Activated T-cell treated with anti-CD3 and anti-CD28 coated beads, Interleukin-2, amount 50 U/mL, for 48 hours (primary cell): ENCODE results near the gene MOV10L1.

Experiments
- DNase-seq, 2 experiments: peaks; one replicate each; pipeline ENCODE4 v3.0.0-alpha.2; 2020

MOV10L1 gene

DNA sequence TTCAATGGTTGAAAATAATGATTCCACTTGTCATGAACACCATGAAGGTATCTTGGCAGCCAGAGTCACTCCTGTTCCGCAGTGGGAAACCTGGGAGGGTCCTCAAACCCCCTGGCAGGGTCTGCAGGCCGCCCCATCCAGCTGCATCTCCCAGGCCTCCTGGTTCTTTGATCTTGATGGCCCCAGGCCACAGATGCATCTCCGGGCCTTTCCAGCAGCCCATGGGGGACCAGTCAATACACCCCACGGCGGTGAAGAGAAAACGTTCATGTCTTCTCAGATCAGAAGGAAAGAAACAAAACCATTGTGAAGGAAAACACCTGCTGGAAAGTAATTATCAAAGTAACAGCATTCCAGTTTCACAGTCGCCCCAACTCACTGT is 29.9 kb upstream of the MOV10L1 start:
- no peak for DNase-seq

- DNase-seq: no peak
These were observed 29.2 kb upstream of the MOV10L1 start for GRCh38 chr22:50060441-50061140.

DNA sequence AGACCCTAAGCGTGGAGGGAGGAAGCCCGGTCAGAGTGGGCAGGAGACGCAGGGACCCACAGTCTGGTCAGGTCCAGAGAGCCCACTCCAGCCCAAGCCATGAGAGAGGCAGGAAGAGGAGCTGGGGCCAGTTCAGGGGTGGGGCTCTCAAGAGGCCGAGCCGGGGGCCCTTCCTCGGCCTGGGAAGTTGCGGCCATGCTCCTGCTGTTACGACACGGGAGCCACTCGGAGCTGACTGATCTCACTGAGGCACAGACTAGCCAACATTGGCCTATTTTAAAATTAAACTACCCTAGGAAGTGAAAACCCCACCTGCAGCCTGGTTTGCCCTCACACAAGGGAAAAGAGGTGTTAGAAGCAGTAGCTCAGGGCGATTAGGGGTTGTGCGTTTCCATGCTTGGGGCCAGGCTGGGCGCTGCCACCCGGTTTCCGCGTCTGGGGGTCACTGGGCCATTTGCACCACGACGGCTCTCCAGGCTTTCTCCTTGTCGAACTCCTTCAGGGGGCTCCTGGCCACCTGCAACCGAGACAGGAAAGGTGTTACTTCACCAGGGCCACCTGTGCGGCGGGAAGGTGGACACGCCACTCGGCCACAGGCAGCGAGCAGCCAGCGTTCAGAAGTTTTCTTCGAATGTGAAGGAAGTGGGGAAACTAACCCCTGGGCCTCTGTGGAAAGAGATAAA is 28.5 kb upstream of the MOV10L1 start:
- no peak for DNase-seq

- DNase-seq: no peak
These were observed 27.9 kb upstream of the MOV10L1 start for GRCh38 chr22:50061824-50062355.

DNA sequence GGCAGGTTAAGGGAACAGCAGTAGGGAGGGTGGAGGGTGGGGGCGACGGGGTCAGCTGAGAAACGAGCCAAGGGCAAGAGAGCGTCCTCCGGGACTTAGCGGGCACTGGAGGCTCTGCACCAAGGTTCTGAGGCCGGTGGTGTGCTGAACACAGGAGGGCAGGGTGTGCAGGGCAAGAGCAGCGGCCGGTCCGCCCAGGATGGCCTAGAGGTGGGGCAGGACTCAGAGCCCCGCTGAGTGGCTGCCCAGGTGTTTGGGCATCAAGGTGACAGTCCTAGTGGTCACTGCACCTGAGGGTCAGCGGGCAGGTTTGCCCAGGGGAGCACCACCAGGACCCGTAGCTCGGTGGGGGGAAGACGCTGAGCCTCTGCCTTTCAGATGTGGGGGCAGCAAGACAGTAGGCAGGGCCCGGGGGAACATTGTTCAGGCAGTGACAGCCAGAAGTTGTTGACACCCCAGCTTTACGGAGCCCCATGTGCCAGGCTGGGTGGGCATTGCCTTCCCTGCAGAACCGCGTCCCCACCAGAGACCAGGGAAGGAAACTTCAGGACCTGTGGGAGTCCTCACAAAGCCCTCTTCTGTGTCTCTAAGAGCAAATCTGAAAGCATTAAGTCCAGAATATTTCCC is 27.2 kb upstream of the MOV10L1 start:
- no peak for DNase-seq

DNA sequence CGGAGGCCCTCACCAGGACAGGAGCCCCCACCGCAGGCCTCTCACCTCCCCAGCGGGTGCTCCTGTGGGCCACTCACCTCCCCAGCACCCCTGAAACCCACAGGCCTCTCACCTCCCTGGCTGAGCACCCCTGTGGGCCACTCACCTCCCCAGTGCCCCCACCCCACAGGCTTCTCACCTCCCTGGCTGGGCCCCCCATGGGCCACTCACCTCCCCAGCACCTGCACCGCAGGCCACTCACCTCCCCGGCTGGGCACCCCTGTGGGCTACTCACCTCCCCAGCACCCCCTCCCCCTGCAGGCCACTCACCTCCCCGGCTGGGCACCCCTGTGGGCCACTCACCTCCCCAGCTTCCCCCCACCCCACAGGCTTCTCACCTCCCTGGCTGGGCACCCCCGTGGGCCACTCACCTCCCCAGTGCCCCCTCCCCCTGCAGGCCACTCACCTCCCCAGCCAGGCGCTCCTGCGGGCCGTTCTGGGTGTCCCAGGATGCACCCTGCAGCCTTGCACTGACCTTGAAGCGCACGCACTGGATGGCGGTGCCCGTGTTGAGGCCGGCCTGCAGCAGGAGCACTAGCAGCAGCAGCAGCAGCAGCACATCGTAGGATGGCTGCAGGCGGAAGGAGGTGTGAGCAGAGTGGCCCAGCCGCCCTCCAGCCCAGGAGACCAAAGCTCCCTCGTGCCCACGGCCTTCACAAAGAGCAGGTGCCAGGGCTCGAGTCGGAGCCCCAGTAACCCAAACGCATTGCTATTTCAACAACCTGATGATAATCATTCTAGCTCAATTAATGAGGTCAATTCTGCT is 26.0 kb upstream of the MOV10L1 start:
- DNase-seq: no peak

GRCh38 chr22:50064453-50064852 is 25.4 kb upstream of the MOV10L1 start:
- DNase-seq: no peak

DNA sequence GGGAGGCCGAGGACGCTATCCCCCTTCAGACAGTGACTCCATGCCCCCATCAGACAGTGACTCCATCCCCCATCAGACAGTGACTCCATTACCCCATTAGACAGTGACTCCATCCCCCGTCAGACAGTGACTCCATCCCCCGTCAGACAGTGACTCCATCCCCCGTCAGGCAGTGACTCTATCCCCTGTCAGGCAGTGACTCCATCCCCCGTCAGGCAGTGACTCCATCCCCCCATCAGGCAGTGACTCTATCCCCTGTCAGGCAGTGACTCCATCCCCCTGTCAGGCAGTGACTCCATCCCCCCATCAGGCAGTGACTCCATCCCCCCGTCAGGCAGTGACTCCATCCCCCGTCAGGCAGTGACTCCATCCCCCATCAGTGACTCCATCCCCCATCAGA is 22.6 kb upstream of the MOV10L1 start:
- DNase-seq: no peak

GRCh38 chr22:50068096-50068495 is 21.7 kb upstream of the MOV10L1 start:
- no peak for DNase-seq

DNA sequence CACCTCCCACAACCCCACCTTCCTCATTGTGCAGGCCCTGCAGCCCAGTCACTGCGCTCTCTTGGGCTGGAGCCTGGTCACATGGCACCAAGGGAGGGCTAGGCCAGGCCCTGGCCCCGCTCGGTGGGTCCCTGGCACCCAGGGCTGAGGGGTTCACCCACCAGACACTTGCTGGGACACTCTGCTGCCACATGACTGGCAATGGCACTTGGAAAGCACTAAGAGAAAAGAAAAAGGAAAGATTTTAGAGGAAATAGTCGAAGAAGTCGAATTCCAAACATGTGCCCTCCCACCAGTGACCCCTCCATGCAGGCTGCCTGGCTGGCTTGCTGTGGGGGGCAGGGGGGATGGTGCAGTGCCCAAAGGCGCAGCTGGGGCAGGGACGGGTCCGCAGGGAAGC is 19.4 kb upstream of the MOV10L1 start:
- no peak for DNase-seq

GRCh38 chr22:50071432-50072166 is 18.2 kb upstream of the MOV10L1 start:
- no peak for DNase-seq

DNA sequence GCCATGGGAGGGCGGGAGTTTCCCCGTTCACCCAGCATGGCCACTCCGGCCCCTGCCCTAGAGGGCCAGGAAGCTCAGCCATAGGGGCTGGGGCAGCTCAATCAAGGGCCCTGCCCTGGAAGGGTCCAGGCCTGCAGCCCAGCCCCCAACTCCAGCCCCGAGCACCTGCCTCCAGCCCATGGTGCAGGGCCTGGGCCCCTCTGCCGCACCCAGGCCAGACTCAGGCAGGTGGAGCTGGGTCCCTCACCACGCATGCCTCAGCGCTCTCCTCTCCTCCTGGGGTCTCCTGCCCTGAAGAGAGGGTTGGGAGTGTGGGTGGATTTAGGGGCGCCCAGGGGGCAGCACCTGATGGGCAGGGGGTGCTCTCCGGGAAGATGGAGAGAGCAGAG is 17.6 kb upstream of the MOV10L1 start:
- DNase-seq: no peak

DNA sequence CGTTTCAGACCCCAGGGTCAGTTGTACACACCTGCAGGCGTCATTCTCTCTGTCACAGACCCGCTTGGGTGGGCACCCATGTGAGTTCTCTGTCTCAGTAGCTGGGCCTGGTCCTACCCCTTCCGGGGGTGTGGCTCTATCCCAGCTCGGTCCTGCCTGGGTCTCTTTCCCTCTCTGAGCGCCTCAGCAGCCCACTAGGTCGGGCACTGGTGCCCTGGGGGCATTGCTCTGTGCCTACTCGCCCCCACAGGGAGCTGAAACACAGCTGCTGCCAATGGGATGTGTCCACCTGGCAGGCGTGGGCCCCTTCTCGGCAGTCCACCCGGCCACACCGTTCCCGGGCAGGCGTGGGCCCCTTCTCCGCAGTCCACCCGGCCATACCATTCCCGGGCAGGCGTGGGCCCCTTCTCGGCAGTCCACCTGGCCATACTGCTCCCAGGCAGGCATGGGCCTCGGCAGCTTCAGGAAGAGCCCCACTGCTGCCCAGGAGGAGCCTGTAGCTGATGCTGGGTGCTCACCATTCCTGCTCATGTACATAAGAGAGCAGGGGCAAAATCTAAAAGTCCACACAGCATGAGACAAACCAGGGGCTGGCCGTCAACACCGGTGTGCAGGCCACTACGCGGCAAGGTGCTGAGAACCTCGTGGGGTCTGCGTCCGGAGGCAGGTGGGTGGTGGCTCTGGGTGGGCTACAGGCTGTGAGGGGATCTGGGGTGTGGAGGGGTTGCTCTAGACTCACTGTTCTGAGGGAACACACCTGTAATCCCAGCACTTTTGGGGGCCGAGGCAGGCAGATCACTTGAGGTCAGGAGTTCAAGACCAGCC is 16.9 kb upstream of the MOV10L1 start:
- DNase-seq: no peak

DNA sequence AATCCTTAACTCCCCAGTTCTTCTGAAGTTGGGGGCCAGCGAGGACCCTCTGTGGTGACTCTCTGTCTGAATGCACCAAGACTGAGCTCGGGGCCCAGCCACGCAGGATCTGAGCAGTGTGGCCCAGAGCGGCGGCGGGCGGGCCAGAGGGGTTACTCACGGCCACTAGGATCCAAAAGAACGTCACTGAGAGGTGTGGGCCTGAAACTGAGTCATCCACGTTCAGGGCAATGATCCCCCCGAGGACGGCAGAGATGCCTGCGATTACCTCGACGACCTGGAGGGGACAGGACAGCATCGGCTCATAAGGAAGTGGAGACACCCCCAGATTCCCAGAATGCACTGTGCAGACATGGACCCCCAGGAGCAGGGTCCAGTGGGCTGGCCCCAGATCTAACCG is 15.8 kb upstream of the MOV10L1 start:
- no peak for DNase-seq

- no peak for DNase-seq
These were observed 15.0 kb upstream of the MOV10L1 start for GRCh38 chr22:50074551-50075530.

DNA sequence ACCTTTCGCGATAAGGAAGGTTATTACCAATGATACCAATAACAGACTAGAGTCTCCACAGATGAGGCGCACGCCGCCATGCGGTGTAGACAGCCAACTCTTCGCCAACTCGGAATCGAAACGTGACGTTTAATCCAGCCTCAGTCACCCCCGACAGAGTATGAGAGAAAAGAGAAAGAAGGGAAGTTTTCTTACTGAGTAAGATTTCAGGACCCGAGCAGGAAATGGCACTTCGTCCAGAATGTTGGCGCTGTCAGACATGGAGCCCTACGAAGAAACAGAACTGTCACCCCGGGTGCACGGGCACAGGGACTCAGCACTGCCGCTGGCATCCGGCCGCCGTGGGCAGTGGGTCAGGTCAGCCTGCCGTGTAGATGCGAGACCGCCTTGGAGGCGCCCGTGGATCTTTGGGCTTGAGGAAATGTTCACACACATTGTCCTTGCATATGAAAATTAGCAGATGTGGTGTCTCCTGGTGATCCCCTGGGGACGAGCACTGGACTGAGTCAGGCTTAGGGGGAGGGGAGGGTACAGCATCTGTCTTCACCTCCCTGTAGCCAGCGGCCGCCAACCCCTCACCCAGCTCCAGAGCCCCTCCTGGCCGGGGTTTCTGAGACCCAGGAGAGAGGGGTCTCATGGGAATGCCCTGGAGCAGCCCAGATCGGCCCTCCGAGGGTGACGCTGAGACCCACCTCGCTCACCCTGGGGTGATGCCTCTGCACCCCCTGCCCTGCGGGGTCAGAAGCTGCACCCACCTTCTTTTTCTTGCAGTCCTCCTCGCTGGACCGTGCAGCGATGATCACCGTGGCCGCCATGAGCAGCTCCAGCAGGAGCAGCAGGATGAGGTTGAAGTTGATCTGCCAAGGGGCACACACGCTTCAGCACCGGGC is 12.9 kb upstream of the MOV10L1 start:
- DNase-seq: no peak

DNA sequence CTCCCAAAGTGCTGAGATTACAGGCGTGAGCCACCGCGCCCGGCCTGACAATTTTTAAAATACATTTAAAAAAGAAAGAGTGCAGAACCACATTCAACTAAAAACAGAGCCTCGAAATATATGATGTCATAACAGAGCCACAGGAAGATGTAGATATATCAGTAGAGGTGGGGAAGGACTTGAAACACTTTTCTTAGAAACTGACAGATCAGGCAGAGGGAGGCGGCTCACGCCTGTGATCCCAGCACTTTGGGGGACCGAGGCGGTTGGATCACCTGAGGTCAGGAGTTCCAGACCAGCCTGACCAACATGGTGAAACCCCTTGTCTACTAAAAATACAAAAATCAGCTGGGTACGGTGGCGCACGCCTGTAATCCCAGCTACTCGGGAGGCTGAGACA is 11.6 kb upstream of the MOV10L1 start:
- DNase-seq: no peak

GRCh38 chr22:50078761-50079160 is 11.0 kb upstream of the MOV10L1 start:
- no peak for DNase-seq

DNA sequence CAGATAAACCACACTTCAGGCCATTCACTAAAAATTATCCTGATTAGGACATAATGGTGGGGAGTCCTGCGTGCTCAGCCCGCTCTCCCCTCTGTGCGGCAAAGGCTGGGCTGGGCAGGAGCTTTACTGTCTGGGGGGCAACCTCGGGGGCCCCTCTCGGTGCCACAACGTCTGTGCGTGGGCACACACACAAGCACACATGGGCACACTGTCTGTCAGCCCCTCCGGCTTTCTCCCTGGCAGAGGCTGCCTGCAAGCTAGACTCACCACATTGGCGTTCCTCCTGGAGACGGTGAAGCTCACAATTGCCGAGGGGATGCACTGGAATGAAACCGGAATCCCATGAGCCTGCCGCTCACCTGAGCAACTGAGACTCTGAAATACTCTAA is 9.7 kb upstream of the MOV10L1 start:
- DNase-seq: no peak
